ENCODE results near the gene FMOD. TPM values are rescaled to one million over a fixed set of nuclear protein-coding genes. Genes with fewer than 3 reads are reported as not detected.

FMOD gene
- total and polyA plus RNA-seq, 2 donors (not counting 3 experiments of a cell fraction or from before 2014, with no cell fraction given): 0.11 to 0.12 TPM

- FAIRE-seq (no peak), DNase-seq (ENCODE audit: low read depth, low spot score) (no peak)
- Histone ChIP-seq H3K79me2 (ENCODE audit: control insufficient read depth, insufficient read depth, low read length) (no peaks in the 10 kb centered on the region), H3K9me3 (replicated peaks; ENCODE audit: control insufficient read depth, insufficient read depth, low read length) (no peaks in the 10 kb centered on the region), H2AFZ (ENCODE audit: low read depth, low read length) (no peak overlapping the region), H3K9ac (replicated peaks; ENCODE audit: extremely low read depth, insufficient read depth, low read length) (no peak overlapping the region), H3K27me3 (ENCODE audit: control insufficient read depth in 2 of 2, insufficient read depth in 2 of 2, low read length in 2 of 2) (peaks cover 22 to 28% of the 10 kb centered on the region in 2 experiments), H3K4me2 (ENCODE audit: insufficient read depth, low read length) (no peak overlapping the region), H3K4me3 (replicated peaks in 1 of 3; ENCODE audit: insufficient read depth in 1 of 3, low read depth in 1 of 3, low read length in 3 of 3) (no peak overlapping the region), H3K9me1 (replicated peaks; ENCODE audit: control insufficient read depth, extremely low read depth, insufficient read depth, low read length) (no peaks in the 10 kb centered on the region), H3K36me3 (ENCODE audit: control insufficient read depth in 2 of 2, extremely low read depth in 1 of 2, insufficient read depth in 2 of 2, low read length in 2 of 2) (no peaks in the 10 kb centered on the region), H4K20me1 (replicated peaks; ENCODE audit: control insufficient read depth, extremely low read depth, insufficient read depth, low read length) (no peaks in the 10 kb centered on the region), H3K4me1 (ENCODE audit: control insufficient read depth, extremely low read depth, insufficient read depth, low read length) (no peaks in the 10 kb centered on the region), H3K27ac (ENCODE audit: insufficient read depth, low read depth, low read length) (no peak overlapping the region)
- dilution Hi-C loops (cut with MboI; ENCODE audit: extremely low pct_ligation_motif_present, low sequenced_read_pairs): no loop called here
- intact Hi-C loops (cut with micrococcal nuclease): no loop called here
- TF ChIP-seq POLR2AphosphoS5 (IDR thresholded peaks at IDR 0.05; ENCODE audit: insufficient read depth, low read depth, low read length): no peak
- TF ChIP-seq CTCF (IDR thresholded peaks at IDR 0.05; ENCODE audit: extremely low read depth in 1 of 2, insufficient read depth in 1 of 2, low read depth in 1 of 2, low read length in 2 of 2): no peak
- no peak for TF ChIP-seq POLR2A (IDR thresholded peaks at IDR 0.05; ENCODE audit: low read depth, low read length)
- TF ChIP-seq EZH2 (IDR thresholded peaks at IDR 0.05; ENCODE audit: borderline replicate concordance, low read depth, low read length, severe bottlenecking): no peak
- TF ChIP-seq GATA2 (IDR thresholded peaks at IDR 0.05; ENCODE audit: insufficient read depth, insufficient read length, low read depth, low read length): no peak
- no TSS peak for BruUV-seq (replicated peaks)
- CTCF ChIA-PET: interaction anchor here (0.8 to 2.0 kb wide), 2 partner anchors 67 to 106 kb away, joined by 3 to 5 read pairs; no protein-coding TSS in a partner anchor
- POLR2A ChIA-PET: no interaction called here
Observed at GRCh38 chr1:203373991-203374390, 23.1 kb upstream of the FMOD start.

- H3K9me3 ChIP-seq (replicated peaks; ENCODE audit: control insufficient read depth, insufficient read depth, low read length): no peaks in the 10 kb centered on the region
- CTCF ChIA-PET: interaction anchor here (1.4 to 2.0 kb wide), 2 partner anchors 104 to 106 kb away, joined by 3 to 5 read pairs; no protein-coding TSS in a partner anchor
- TF ChIP-seq FOS (IDR thresholded peaks at IDR 0.05; ENCODE audit: borderline replicate concordance, insufficient read depth, low read length) (no peak), POLR2AphosphoS5 (IDR thresholded peaks at IDR 0.05; ENCODE audit: insufficient read depth, low read depth, low read length) (no peak), POLR2A (IDR thresholded peaks at IDR 0.05; ENCODE audit: low read depth, low read length) (no peak), GATA2 (IDR thresholded peaks at IDR 0.05; ENCODE audit: insufficient read depth, insufficient read length, low read depth, low read length) (no peak), JUN (IDR thresholded peaks at IDR 0.05; ENCODE audit: borderline replicate concordance, insufficient read depth, insufficient read length, low read depth) (no peak), MAX (IDR thresholded peaks at IDR 0.05; ENCODE audit: insufficient read depth, insufficient read length) (no peak), MYC (IDR thresholded peaks at IDR 0.05; ENCODE audit: low read depth, low read length) (no peak), CTCF (IDR thresholded peaks at IDR 0.05; ENCODE audit: extremely low read depth in 1 of 2, insufficient read depth in 1 of 2, low read depth in 1 of 2, low read length in 2 of 2) (no peak), EZH2 (IDR thresholded peaks at IDR 0.05; ENCODE audit: borderline replicate concordance, low read depth, low read length, severe bottlenecking) (no peak)
- H3K9me1 ChIP-seq (replicated peaks; ENCODE audit: control insufficient read depth, extremely low read depth, insufficient read depth, low read length): no peaks in the 10 kb centered on the region
- no peak overlapping the region for H2AFZ ChIP-seq (ENCODE audit: low read depth, low read length)
- no peaks in the 10 kb centered on the region for H3K79me2 ChIP-seq (ENCODE audit: control insufficient read depth, insufficient read depth, low read length)
- H3K4me1 ChIP-seq (ENCODE audit: control insufficient read depth, extremely low read depth, insufficient read depth, low read length): no peaks in the 10 kb centered on the region
- no peaks in the 10 kb centered on the region for H3K36me3 ChIP-seq (ENCODE audit: control insufficient read depth in 2 of 2, extremely low read depth in 1 of 2, insufficient read depth in 2 of 2, low read length in 2 of 2)
- intact Hi-C loops (cut with micrococcal nuclease): no loop called here
- H3K27me3 ChIP-seq (ENCODE audit: control insufficient read depth in 2 of 2, insufficient read depth in 2 of 2, low read length in 2 of 2): peaks cover 20 to 25% of the 10 kb centered on the region in 2 experiments
- BruUV-seq (replicated peaks): no TSS peak
- H4K20me1 ChIP-seq (replicated peaks; ENCODE audit: control insufficient read depth, extremely low read depth, insufficient read depth, low read length): no peaks in the 10 kb centered on the region
- POLR2A ChIA-PET: no interaction called here
- H3K27ac ChIP-seq (ENCODE audit: insufficient read depth, low read depth, low read length): no peak overlapping the region
- no peak overlapping the region for H3K4me3 ChIP-seq (replicated peaks in 1 of 3; ENCODE audit: insufficient read depth in 1 of 3, low read depth in 1 of 3, low read length in 3 of 3)
- DNase-seq (ENCODE audit: low read depth, low spot score) (no peak), FAIRE-seq (no peak)
- H3K9ac ChIP-seq (replicated peaks; ENCODE audit: extremely low read depth, insufficient read depth, low read length): no peak overlapping the region
- dilution Hi-C loops (cut with MboI; ENCODE audit: extremely low pct_ligation_motif_present, low sequenced_read_pairs): no loop called here
- H3K4me2 ChIP-seq (ENCODE audit: insufficient read depth, low read length): no peak overlapping the region
Observed at GRCh38 chr1:203373002-203373401, 22.1 kb upstream of the FMOD start.
